Fibroblast of lung (primary cell): Measurements from ENCODE around the gene ECI1.

Source experiments
- CTCF ChIP-seq, 2 donors: IDR thresholded peaks in 1 of 2; conservative IDR thresholded peaks in 1 of 2; 1 replicate in 1 of 2; 2 replicates in 1 of 2; pipeline ENCODE4 v1.5.1; 2011 to 2012; ENCODE audit warnings: low read length in 2 of 2, control low read depth in 1 of 2, inconsistent platforms in 1 of 2, low read depth in 1 of 2, mild to moderate bottlenecking in 1 of 2
- EZH2 ChIP-seq: IDR thresholded peaks from 2 replicates; pipeline ENCODE4 v1.5.1; 2012; ENCODE audit warnings: low read length, control low read depth, mild to moderate bottlenecking; ENCODE audit errors: missing control alignments

GRCh38 chr16:2284797-2285576 is 33.6 kb upstream of the ECI1 start:
- TF ChIP-seq CTCF (conservative IDR thresholded peaks at IDR 0.05 in 1 of 2, IDR thresholded peaks at IDR 0.05 in 1 of 2; ENCODE audit: low read depth in 1 of 2, low read length in 2 of 2) = no peak
- TF ChIP-seq EZH2 = no peak
